ENCODE data around the gene MRPS2.

Gene MRPS2

DNA sequence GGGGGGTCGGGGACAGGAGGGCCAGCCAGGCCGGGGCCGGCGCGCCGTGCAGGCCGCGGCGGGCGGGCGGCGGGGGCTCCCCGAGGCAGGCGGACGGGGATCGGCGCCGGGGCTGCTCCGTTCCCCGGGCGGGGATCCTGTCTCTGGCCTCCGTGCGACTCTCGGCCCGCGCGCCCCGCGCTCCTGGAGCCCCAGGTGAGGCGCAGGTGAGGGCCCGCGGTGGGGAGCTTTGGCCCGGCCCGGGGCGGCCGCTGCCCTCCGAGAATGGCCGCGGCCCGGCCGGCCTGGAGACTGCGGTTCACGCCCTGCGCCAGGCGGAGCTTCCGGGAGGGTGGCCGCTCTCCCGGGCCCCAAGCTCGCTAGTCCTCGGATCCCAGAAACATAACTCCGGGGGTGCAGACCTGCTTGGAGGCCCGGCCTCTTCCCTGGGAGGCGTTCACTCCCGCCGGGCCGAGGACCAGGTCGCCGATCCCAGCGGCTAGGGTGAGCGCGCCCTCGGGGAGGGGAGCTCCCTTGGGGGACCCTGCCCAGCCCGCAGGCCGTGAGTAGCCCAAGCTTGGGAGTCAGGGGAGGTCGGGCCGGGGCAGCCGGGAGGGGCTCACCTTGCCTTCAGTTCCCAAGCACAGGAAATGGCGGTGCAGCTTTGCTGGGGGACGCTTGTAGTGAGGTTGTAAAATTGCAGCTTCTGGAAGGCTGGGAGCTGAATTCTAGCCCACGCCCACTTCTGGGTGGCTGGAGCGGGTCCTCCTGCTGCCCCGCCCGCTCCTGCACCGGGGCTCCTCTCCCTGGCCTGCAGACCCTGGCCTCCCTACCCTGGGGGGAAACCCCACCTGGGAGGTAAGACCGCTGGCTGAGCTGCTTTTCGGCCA, 20.2 kb upstream of the MRPS2 start:
- peak; percentile 49 for DNase-seq (ENCODE audit: low spot score)

DNA sequence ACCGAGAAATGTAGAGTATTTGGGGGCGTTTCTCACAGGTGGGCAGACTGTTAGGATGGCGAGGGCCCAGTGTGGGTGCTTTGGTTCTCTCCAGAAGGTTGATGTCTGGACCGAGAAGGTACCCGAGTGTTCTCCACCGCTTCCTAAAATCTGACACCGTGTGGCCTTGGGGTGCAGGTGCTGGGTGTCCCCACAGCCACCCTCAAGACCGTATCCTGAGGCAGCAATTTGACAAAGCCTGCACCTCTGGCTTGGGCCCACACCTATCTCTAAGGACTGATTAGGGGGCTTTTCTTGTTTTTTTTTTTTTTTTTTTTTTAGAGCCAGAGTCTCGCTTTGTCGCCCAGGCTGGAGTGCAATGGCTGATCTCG, 19.6 kb upstream of the MRPS2 start:
- no peak for DNase-seq (ENCODE audit: low spot score)

DNA sequence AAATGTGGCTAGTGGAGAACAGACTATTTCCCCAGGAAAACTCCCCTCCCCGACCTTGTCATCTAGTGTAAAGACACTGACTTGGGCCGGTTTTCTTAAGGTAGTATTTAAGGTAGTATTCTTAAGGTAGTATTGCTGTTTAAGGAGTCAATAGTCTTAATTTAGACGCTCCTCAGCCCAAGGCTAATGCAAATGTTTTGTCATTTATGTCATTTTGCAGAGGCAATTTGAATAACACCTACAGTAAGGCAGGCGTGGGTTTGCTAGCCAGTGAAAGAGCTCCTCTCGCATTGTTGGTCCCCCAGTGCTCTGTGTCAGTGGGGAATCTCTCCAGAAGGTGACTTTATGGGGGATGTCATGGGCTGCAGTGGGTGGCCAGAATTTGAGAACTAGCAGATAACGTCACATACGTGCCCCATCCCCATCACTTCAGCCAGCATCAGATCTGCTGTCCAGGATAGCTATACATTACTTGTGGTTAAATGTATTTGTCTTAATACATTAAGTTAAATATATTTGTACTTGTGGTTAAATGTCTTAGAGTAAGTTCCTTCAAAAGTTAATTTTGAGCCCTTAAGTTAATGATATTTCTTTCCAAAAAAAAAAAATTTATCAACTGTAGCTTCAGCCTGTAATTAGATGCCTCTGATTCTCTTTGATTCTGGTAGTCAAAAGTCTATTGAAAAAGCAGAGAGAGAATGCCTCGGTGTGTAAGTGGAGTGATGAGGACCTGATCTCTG, 18.3 kb upstream of the MRPS2 start:
- no peak for DNase-seq (ENCODE audit: low spot score)

DNA sequence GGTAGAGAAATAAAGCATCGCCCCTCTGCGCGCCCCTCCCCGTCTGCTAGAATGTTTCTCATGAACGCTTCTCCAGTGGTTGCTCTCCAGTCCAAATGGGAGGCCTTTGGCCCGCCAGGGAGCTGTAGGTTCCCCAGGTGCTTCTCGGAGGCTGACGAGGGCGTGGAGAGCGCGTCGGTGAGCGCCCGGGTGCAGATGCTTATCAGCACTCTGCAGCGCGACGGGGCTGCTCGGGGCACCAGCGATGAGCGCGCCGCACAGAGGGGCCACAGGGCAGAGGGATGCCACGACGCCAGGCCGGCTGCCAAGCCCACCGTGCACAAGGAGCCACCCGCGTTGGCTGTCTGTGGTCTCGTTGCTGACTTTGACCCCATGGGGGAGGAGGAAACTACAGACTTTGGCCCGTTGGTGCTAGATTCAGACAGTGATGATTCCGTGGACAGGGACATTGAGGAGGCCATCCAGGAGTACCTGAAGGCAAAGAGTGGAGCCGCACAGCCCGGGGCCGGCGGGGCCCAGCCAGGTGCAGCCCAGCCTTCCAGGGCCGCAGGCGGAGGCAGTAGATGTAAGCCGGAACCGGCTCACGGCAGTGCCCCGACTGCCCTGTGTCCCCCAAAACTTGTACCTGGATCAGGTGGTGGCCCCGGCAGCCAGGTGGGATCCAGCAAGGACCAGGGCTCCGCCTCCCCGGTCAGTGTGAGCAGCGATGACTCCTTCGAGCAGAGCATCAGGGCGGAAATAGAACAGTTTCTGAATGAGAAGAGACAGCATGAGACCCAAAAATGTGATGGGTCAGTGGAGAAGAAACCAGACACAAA, 15.8 kb upstream of the MRPS2 start:
- no peak for DNase-seq (ENCODE audit: low spot score)

DNA sequence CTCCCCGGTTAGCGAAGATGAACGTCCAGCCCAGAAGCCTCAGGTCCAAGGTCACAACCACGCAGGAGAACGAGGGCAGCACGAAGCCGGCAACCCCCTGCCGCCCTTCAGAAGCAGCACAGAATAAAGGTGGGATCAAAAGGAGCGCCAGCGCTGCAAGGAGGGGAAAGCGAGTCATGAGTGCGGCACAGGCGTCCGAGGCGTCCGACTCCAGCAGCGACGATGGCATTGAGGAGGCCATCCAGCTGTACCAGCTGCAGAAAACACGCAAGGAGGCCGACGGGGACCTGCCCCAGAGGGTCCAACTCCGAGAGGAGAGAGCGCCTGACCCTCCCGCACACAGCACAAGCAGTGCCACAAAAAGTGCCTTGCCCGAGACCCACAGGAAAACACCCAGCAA, 15.1 kb upstream of the MRPS2 start:
- DNase-seq (ENCODE audit: low spot score) = no peak

DNA sequence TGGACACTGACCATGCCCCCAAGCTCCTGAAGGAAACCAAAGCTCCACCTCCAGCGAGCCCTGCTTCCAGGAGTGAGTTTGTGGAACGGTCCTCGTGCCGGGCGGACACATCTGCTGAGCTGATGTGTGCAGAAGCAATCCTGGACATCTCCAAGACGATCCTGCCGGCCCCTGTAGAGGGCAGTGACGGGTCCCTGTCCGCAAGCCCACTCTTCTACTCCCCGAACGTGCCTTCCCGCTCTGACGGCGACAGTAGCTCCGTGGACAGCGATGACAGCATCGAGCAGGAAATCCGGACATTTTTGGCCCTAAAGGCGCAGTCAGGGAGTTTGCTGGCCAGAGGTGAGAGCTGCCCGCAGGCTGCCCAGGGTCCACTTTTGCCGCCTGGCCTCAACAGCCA, 14.7 kb upstream of the MRPS2 start:
- no peak for DNase-seq (ENCODE audit: low spot score)

DNA sequence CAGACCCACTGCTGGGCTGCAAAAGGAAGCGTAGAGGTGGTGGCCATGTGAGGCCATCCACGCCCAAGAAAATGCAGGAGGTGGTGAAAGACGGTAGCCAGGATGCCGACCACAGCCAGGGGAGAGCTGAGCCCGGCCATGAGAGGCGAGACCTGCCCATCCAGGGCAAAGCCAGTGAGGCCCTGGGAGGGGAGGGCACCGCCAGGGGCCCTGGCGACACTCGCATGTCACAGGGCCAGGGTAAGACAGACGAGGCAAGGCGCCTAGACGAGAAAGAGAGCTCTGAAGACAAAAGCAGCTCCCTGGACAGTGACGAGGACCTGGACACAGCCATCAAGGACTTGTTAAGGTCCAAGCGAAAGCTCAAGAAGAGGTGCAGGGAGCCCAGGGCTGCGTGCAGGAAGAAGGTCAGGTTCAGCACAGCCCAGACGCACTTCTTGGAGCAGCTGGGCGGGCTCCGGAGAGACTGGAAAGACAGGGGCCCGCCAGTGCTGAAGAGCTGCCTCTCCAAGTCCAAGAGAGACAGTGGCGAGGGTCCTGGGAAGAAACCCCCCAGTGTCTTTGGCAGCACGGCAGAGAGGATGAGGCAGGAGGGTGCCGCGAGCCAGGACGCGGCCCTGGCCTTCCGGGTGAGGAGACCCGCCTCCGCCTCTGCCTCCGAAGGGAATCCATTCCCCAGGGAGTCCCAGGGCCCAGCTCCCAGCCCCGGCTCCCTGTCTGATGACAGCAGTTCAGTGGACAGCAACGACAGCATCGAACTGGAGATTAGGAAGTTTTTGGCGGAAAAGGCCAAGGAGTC, 14.0 kb upstream of the MRPS2 start:
- DNase-seq (ENCODE audit: low spot score) = no peak

DNA sequence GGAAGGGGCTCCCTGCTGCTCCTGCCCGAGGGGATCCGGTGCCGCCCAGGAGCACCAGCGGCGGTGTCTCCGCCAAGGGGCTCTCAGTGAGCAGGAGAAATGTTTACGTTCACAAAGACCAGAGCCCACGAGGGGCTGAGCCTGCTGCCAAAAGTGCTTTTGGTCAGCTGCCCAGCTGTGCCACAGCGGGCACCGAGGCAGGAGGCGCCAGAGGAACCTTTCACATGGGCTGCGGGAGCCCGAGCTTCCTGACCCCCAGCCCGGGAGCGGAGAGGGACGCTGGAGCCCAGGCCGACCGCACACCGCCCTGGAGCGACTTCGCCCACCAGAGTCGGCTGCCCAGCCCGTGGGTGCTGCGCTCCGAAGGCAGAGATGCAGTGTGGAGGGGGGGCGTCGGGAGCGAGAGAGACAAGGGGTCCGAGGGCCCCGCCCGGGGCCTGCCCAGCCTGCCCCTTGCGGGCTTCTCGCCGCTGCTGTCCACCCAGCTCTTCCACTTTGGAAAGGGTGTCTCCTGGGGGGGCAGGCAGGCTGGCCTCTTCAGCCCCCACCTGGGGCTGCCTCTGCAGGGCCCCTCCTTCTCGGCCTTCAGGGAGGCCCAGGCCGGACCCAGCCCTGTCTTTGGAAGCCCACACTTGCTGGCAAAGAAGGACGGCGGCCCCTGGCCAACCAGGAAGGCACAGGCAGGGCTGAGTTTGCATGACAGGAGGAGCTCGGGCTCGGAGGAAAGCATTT, 13.0 kb upstream of the MRPS2 start:
- no peak for DNase-seq (ENCODE audit: low spot score)

DNA sequence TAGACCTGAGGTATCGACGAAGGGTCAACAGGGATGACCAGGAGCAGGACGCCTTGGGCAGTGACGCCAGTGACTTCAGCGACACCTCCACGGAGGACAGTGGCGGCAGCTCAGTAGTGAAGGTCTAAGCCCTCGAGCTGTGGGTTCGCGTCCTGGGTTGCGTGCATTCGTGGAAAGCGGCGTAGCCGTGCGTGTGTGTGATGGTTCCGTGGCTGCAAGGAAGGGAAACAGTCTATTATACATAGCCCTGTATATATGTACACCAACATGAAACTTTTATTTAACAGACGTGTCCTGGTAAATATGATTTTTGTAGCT, 12.5 kb upstream of the MRPS2 start:
- DNase-seq (ENCODE audit: low spot score) = no peak

DNA sequence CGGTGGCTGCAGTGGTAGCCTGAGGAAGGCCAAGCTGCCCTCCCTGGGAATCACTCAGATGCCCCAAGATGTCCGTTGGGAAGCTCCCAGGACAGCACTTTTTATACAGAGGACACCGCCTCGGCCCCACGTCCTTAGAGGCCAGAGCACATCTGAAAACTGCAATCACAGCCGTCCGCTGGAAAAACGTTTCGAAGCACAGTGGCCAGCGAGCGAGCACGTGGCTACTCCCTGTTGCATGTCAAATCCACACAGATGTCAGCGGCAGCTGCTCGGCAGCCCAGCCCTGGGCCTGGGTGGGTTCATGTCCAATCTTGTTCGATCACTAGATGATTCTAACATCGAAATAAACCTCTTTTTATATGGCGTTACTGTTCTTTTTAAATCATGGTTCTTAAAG, 12.0 kb upstream of the MRPS2 start:
- no peak for DNase-seq (ENCODE audit: low spot score)

DNA sequence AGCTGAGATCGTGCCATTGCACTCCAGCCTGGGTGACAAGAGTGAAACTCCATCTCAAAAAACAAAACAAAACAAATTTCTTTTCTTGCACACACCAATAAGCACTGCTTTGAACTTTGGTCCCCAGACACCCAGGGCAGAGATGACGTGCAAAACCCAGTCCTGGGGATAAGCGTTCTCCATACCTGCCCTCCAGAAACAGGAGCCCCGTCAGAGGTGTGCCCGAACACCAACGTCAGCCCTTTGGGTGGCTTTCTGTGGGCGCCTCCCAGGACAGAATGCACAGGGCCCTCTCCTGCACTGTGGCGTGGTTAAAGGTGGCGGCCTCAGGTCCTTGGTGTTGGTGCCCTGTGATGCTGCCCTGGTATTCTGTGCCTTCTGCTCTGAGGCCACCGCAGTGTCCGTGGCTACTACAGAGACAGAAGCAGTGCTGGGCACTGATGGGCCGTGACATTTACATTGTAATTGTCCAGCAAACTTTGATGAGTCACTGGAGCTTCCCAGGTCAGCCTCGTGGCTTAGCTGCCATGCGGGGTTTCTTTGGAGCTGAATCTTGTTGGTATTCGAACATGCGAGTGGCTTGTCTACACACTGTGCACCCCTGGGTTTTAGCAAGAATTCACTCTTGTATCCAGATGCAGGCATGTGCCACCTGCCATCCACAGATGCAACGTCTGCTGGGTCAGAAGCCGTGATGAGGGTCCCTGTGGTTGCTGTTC, 11.1 kb upstream of the MRPS2 start:
- DNase-seq (ENCODE audit: low spot score) = no peak

DNA sequence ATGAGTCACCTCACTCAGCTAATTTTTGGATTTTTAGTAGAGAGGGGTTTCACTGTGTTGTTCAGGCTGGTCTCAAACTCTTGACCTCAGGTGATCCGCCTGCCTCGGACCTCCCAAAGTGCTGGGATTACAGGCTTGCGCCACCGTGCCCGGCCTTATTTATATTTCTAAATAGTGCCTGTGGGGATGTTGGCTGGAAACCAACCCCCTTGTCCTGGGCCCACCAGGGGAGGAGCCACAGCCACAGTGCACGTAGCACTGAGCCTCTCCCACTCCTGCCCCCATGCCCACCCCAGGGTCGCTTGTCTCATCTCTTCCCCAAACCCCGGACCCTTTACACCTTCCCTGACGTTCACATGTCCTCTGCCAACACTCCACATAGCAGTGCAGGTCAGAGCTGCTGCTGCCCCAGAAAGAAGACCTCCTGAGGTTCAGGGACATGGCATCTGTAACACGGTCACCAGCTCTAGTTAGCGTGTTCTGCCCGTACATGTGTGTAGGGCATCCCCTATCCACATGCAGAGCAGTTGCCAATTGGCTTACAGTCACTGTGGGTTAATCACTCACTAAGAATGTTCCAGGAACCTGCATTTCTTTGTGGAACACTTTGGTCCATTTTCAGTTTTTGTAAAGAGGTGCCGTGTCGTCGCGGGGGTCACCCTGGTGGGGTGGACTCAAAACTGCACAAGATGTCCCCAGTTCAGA, 10.2 kb upstream of the MRPS2 start:
- DNase-seq (ENCODE audit: low spot score) = no peak

DNA sequence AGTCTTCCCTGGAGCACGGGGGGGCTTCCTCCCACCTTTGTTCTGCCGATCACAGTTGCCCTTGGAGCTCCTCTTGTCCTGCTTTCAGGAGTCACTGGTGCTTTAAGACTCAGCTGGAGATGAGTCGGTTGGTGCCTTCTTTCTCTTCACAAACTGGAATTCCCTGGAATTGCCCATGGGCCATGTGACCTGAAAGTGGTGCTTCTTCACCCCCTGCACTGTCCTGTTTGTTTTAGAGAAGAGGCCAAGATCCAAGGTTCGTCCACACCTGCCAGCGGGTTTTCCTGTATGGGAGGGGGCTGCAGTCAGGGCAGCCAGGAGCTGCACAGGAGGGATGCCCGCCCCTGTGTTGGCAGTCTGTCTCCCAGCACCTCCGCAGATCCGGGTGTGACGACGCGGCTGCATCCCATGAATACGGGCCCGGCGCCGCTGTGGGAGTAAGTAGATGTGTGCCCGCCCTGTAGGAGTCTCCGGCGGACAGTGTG, 9.5 kb upstream of the MRPS2 start:
- DNase-seq (ENCODE audit: low spot score) = no peak

DNA sequence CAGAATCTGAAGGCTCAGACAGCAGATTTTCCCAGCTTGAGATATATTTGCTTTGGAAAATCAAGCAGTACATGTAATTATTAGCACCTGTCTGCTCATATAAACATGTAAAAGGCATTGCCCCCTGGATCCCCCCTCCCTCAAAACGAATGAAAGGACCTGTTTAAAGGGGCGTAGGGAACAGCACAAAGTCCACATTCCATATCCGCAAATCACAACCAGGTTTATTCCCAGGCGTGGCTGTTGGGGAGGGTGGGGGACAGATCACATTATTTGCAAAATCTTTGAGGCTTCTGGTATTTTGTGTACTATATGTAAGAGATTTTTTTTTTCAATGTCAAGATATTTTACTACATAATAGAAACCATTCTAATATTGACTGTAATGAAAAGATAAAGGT, 8.7 kb upstream of the MRPS2 start:
- no peak for DNase-seq (ENCODE audit: low spot score)

DNA sequence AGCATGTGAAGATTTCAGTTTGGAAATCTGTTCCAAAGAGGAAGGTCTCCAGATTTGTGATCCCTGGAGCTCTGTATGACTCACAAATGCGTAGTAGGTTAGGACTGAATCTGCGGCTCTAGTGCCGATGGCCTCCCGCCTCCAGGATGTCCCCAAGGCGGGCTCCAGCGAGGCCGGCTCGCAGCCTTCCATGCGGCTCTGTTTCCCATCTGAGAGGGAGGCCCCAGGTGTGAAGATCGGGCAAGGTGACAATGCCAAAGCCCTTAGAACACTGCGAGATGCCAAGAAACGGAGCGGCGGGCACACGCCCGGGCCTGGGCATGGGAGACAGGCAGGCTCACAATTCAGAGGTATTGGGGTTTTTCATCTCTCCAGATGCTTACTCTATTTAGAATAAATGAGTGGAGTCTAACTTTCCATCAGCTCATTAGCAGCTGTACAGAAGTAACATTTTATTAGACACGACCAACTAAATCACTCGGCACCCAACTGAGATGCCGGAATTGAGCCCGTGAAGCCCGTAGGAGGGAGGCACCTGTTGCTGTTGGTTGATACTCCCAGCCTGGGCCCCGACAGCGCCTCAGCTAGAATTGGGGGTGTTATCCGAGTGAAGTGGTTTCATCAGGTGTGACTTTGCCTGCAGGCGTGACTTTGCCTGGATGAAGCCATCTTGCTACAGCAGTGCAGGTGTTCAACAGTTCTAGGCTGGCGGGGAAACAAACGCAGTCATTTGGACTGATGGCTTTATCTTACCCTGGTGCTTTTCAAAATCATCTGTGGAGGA, 7.4 kb upstream of the MRPS2 start:
- DNase-seq (ENCODE audit: low spot score) = no peak

DNA sequence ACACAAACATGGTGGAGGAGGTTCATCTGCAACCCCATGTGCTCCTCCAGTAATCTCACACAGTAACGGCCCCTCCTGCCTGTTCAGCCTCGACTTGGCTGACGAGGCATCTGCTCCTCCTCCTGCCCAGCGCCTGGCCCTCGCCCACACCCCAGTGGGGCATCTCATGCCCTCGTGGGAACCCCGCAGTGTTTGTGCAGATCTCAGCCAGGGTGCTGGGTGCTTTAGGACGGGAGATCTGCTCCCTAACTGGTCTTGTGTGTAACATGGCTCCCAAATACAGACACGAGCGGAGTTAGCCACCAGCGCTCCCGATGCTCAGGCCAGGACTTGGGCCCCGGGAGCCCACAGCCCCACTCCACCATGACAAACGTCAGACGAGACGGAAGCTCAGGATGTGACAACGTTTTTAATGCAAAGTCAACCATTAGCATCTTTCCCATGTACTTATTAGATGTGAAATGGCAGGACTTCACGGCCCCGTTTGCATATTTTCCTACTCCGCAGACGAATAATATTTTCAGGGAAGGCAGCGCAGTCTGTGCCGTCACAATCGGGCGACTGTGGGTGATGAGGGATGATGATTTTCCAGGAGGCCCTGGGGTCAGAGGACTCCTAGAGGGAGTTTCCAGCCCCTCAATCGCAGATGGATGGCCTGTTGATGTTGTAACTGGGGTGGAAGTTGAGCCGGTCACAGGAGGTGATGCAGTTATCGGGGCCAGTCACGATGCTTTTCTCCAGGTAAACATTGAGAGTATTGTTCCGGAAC, 5.5 kb upstream of the MRPS2 start:
- DNase-seq (ENCODE audit: low spot score) = no peak

DNA sequence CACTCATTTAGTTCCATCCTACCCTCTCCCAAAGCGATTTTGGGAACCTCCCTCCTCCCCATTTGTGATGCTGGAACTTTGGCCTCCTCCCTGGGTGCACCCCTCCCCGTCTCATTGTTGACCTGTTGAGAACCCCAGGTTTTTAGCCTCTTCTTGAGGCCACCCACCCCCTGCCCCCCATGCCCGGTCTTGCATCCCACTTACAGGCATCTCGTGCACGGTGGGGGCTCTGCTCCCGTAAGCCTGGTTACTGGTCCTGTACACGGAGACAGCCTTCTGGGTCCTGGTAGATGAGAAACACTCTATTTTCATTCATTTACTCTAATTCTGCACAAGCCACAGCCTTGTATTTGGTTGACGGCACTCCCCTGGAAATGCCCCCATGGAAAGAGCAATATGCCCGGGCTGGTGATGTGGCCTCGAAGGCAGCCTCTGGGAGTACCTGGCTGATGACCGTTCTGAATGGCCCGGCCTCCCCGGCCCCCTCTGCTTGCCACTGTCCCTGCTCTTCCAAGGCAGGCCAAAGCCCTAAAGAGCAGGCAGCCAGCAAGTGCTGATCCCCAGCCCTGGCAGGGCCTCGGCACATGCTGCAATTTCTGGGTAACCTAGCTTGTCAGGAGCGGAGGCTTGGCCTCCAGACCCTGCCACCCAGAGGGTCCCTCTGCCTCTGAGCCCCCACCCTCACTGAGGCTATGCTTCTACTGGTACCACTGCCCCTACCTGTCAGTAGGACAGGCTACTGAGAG, 1.9 kb upstream of the MRPS2 start:
- no peak for DNase-seq (ENCODE audit: low spot score)

Data from SW480 (cell line).